Astrocyte of the cerebellum (primary cell): ENCODE results near the gene DLX3.

Source experiments
- DNase-seq: peaks from one replicate; pipeline ENCODE4 v3.0.0-alpha.2; 2011; ENCODE audit warnings: low read depth
- H3K4me3 ChIP-seq: 2 replicates; pipeline ENCODE4 v1.5.1; 2011; ENCODE audit warnings: mild to moderate bottlenecking, low read depth, low read length, moderate library complexity
- in situ Hi-C: cut with HindIII; loops from 2 replicates; pipeline ENCODE4 v1.10.0; 2017; ENCODE audit warnings: low sequenced_read_pairs
- TF ChIP-seq, protein P1 (sequence below): IDR thresholded peaks from 2 replicates; pipeline ENCODE4 v1.5.1; 2012; ENCODE audit warnings: low read length, low read depth, moderate library complexity, mild to moderate bottlenecking; ENCODE audit errors: missing control alignments

The DLX3 gene

DNA sequence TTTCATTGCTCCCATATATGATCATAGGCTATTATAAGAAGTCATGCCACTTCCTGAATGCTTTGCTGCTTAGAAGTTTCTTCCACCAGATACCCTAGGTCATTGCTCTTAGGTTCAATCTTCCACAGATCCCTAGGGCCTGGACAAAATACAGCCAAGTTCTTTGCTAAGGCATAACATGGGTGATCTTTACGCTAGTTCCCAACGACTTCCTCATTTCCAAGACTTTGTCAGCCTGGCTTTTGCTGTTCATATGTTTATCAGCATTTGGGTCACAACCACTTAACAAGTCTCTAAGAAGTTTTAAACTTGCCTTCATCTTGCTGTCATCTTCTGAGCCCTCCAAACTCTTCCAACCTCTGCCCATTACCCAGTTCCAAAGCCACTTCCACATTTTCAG is 20.1 kb upstream of the DLX3 start:
- in situ Hi-C loops = no loop called here
- TF ChIP-seq, protein P1, sequence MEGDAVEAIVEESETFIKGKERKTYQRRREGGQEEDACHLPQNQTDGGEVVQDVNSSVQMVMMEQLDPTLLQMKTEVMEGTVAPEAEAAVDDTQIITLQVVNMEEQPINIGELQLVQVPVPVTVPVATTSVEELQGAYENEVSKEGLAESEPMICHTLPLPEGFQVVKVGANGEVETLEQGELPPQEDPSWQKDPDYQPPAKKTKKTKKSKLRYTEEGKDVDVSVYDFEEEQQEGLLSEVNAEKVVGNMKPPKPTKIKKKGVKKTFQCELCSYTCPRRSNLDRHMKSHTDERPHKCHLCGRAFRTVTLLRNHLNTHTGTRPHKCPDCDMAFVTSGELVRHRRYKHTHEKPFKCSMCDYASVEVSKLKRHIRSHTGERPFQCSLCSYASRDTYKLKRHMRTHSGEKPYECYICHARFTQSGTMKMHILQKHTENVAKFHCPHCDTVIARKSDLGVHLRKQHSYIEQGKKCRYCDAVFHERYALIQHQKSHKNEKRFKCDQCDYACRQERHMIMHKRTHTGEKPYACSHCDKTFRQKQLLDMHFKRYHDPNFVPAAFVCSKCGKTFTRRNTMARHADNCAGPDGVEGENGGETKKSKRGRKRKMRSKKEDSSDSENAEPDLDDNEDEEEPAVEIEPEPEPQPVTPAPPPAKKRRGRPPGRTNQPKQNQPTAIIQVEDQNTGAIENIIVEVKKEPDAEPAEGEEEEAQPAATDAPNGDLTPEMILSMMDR = no peak
- no peak overlapping the region for H3K4me3 ChIP-seq
- DNase-seq = no peak

DNA sequence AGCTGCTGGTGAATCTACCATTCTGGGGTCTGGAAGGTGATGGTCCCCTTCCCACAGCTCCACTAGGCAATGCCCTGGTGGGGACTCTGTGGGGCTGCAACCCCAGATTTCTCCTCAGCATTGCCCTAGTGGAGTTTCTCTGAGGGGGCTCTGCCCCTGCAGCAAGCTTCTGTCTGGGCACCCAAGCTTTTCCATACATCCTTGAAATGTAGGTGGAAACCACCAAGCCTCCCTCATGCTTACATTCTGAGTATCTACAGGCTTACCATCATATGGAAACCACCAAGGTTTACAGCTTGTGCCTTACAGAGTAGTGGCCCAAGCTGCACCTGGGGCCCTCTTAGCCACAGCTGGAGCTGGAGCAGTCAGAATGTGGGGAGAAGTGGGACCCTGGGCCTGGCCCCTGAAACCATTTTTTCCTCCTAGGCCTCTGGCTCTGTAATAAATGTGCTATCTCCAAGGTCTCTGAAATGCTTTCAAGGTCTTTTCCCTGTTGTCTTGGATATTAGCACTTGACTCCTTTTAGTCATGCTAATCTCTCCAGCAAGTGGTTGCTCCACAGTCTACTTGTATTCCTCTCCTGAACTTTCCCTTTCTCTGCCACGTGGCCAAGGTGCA is 19.6 kb upstream of the DLX3 start:
- no peak for DNase-seq
- TF ChIP-seq, protein P1 = no peak
- no peak overlapping the region for H3K4me3 ChIP-seq
- in situ Hi-C loops = no loop called here

DNA sequence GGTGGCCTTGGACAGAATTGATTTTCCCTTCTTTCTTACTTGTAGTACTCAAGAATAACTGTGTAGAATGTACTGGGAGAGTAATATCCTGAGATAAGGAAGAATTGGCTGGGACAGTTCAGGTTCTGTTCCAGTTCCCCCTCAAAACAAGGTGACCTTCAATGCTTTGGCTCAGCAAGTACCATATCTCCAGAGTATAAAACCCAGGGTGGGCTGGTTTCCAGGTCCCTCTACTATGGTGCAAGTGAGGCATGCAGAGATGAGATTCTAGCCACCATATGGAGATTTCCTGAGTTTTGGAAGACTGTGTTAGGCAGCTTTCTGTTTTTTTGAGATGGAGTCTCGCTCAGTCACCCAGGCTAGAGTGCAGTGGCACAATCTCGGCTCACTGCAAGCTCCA is 18.1 kb upstream of the DLX3 start:
- DNase-seq = no peak
- no peak overlapping the region for H3K4me3 ChIP-seq
- TF ChIP-seq, protein P1 = no peak
- in situ Hi-C loops = no loop called here

DNA sequence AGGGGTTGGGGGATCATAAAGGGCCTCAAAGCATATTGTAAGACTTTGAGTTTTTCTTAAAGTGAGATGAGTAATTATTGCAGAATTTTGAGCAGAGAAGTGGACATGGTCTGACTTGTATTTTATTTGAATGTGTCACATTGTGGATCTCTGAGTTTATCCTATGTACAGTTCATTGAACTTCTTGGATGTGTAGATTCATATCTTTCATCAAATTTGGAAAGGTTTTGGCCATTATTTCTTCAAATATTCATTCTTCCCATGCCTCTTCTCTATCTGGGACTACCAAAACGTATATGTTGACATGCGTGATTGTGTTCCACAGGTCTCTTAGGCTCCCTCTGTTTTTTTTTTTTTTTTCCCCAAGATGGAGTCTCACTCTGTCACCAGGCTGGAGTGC is 14.3 kb upstream of the DLX3 start:
- no peak overlapping the region for H3K4me3 ChIP-seq
- no peak for DNase-seq
- TF ChIP-seq, protein P1 = no peak
- in situ Hi-C loops = no loop called here

DNA sequence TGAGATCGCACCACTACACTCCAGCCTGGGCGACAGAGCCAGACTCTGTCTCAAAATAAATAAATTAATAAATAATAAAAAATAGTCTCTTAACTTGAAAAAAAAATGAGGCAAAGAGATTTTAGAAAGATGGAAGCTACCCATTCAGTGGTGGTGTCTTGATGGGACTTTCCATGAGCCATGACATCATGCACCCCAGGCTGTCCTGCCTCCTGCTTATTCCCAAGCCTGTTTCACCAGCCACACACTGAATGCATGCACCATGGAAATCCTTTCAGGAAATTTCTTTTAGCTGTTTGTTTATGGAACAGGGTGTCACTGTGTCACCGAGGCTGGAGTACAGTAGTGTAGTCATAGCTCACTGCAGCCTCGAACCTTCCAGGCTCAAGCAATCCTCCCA is 8.9 kb upstream of the DLX3 start:
- H3K4me3 ChIP-seq = no peak overlapping the region
- in situ Hi-C loops = no loop called here
- TF ChIP-seq, protein P1 = no peak
- DNase-seq = no peak

DNA sequence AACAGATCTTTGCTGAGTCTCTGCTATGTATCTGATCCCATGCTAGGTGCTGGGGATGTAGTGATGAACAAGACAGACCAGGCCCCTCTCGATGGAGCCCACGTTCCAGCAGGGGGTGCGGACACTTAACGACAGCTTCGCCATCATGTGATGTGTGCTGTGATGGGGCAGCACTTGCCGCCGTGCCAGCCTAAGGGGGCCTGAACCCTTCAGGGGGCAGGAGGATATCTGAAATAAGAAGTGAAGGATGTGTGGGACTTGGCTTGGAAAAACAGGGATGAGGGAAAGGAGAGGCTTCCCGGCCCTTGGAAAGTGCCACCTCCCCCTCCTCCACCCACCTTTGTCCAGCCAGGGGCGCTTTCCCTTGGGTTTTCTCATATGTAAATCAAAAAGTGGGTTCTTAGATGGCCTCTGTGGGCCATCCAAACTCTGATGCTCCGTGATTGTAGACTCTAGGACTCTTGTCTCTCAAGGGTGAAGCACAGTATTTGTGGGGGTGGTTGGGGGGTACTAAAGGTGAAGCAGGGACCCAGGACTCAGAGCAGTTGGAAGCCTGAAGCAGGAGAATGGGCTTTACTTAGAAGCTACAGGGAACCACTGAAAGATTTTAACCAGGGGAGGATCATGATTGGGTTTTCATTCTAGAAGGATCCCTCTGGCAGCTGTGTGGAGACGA is 4.0 kb upstream of the DLX3 start:
- DNase-seq = no peak
- in situ Hi-C loops = loop anchor here (5.0 to 25.0 kb wide), 3 partner anchors 42 to 487 kb away; no protein-coding TSS in a partner anchor
- TF ChIP-seq, protein P1 = no peak
- H3K4me3 ChIP-seq = no peak overlapping the region
